HCT116 (cell line): Measurements from ENCODE around the gene MOK. TPM values are rescaled to one million over a fixed set of nuclear protein-coding genes. Genes with fewer than 3 reads are reported as not detected.
"Not testable (repeated sequence)": the region's sequence is repeated elsewhere in the genome, so short reads cannot be mapped to it uniquely, and the experiment has no call there.

Experiments
- ATAC-seq: fragments of 200-7000 bp; cut with Tn5 transposase; 2 replicates; pipeline ENCODE4 v1.9.1; 2020; ENCODE audit warnings: mild to moderate bottlenecking, moderate library complexity
- BruUV-seq: library from RNA; stranded (reverse); fragments of 400-500 nt; replicated peaks from 2 replicates; lab custom pipeline; 2021; lab: Mats Ljungman, UMichigan
- CTCF ChIA-PET: fragments of 300-600 bp; sonication (Branson Sonifier 250); formaldehyde crosslinking; loops from one replicate; lab custom pipeline; 2021; ENCODE audit warnings: antibody characterized with exemption; lab: Charles Lee
- POLR2A ChIA-PET: fragments of 300-600, 350-600 bp; sonication (Branson Sonifier 250); formaldehyde crosslinking; loops from one replicate; lab custom pipeline; 2021; ENCODE audit warnings: antibody characterized with exemption; lab: Charles Lee
- RAD21 ChIA-PET, 2 experiments: fragments of 300-600 bp; sonication (Branson Sonifier 250); formaldehyde crosslinking; loops; one replicate each; lab custom pipeline; 2023; ENCODE audit warnings: low total read pairs in 2 of 2; ENCODE audit not compliant: uncharacterized antibody in 2 of 2, unreplicated experiment in 2 of 2, low non-redundant PET in 1 of 2; lab: Charles Lee
- DNase-seq: peaks from one replicate; pipeline ENCODE4 v3.0.0-alpha.2; 2010; ENCODE audit warnings: low read depth, low spot score
- H2AFZ ChIP-seq: fragments of 200-600 bp; shearing (Covaris generic), sonication (generic); 2 replicates; pipeline ENCODE4 v1.6.1; 2017; ENCODE audit warnings: low read depth, mixed run types, mixed read lengths, antibody characterized with exemption, low read length; ENCODE audit not compliant: poor library complexity, severe bottlenecking
- H3K27ac ChIP-seq: 2 replicates; pipeline ENCODE4 v1.5.1; 2012; ENCODE audit warnings: low read depth, low read length
- H3K27me3 ChIP-seq: fragments of 200-600 bp; sonication (generic); 2 replicates; pipeline ENCODE4 v1.6.1; 2016; ENCODE audit warnings: mixed run types, low read length, mixed read lengths; ENCODE audit not compliant: insufficient read depth
- H3K36me3 ChIP-seq, 2 experiments: fragments of 200-500 bp in 1 of 2; fragments of 200-600 bp in 1 of 2; sonication (Bioruptor generic) in 1 of 2; sonication (generic) in 1 of 2; 2 replicates each; pipeline versions ENCODE4 v1.5.1 to v1.6.1; 2014 to 2016; ENCODE audit warnings: low read length in 2 of 2, inconsistent platforms in 1 of 2, mixed read lengths in 1 of 2, mixed run types in 1 of 2; ENCODE audit not compliant: insufficient read depth in 2 of 2, control insufficient read depth in 1 of 2
- H3K4me1 ChIP-seq, 2 experiments: fragments of 200-600 bp in 1 of 2; sonication (generic) in 1 of 2; 2 replicates each; pipeline versions ENCODE4 v1.5.1 to v1.6.1; 2012 to 2017; ENCODE audit warnings: low read length in 2 of 2, inconsistent platforms in 1 of 2, mild to moderate bottlenecking in 1 of 2, mixed read lengths in 1 of 2, mixed run types in 1 of 2, moderate library complexity in 1 of 2; ENCODE audit not compliant: insufficient read depth in 2 of 2, control insufficient read depth in 1 of 2
- H3K4me2 ChIP-seq: fragments of 200-600 bp; sonication (generic); 2 replicates; pipeline ENCODE4 v1.6.1; 2017; ENCODE audit warnings: mixed run types, low read length, mixed read lengths
- H3K4me3 ChIP-seq, 2 experiments: fragments of 200-600 bp in 1 of 2; sonication (generic) in 1 of 2; replicated peaks in 1 of 2; 2 replicates each; pipeline ENCODE4 v1.5.1; 2011 to 2016; ENCODE audit warnings: low read length in 2 of 2, control low read depth in 1 of 2, low read depth in 1 of 2, mild to moderate bottlenecking in 1 of 2, mixed read lengths in 1 of 2, mixed run types in 1 of 2
- H3K79me2 ChIP-seq: fragments of 200-600 bp; sonication (generic); 2 replicates; pipeline ENCODE4 v1.6.1; 2017; ENCODE audit warnings: mild to moderate bottlenecking, mixed run types, low read length, moderate library complexity, mixed read lengths; ENCODE audit not compliant: insufficient read depth
- H3K9ac ChIP-seq: fragments of 200-600 bp; sonication (generic); 2 replicates; pipeline ENCODE4 v1.6.1; 2016; ENCODE audit warnings: low read length, mixed read lengths
- H3K9me2 ChIP-seq: fragments of 200-600 bp; sonication (generic), shearing (Covaris generic); 2 replicates; pipeline ENCODE4 v1.6.1; 2017; ENCODE audit warnings: mixed run types, mild to moderate bottlenecking, moderate library complexity; ENCODE audit not compliant: insufficient read depth
- H3K9me3 ChIP-seq, 2 experiments: fragments of 200-500 bp in 1 of 2; fragments of 200-600 bp in 1 of 2; sonication (Bioruptor generic) in 1 of 2; sonication (generic) in 1 of 2; 2 replicates each; pipeline ENCODE4 v1.6.1; 2014 to 2017; ENCODE audit warnings: low read length in 2 of 2, mixed read lengths in 2 of 2, inconsistent platforms in 1 of 2, low read depth in 1 of 2, mild to moderate bottlenecking in 1 of 2, mixed run types in 1 of 2, moderate library complexity in 1 of 2; ENCODE audit not compliant: control insufficient read depth in 1 of 2, insufficient read depth in 1 of 2
- H4K20me1 ChIP-seq: fragments of 200-600 bp; sonication (generic), shearing (Covaris generic); 2 replicates; pipeline ENCODE4 v1.6.1; 2017; ENCODE audit warnings: mixed run types, mild to moderate bottlenecking, moderate library complexity; ENCODE audit not compliant: insufficient read depth
- ELF1 ChIP-seq: IDR thresholded peaks from 2 replicates; pipeline ENCODE4 v1.6.1; 2012; ENCODE audit warnings: low read depth, borderline replicate concordance
- ZFX ChIP-seq: fragments of 450-650 bp; IDR thresholded peaks from 2 replicates; pipeline ENCODE4 v1.6.1; 2017
- intact Hi-C: fragments of 100-400 bp; cut with micrococcal nuclease; formaldehyde crosslinking; loops from 2 replicates; pipeline ENCODE4 v1.10.0; 2022
- total RNA-seq: library from RNA; stranded (reverse); gene quantifications from one replicate; pipeline ENCODE4 v1.2.1, GENCODE V29; 2021; ENCODE audit not compliant: unreplicated experiment
- TF ChIP-seq, protein P1 (sequence below), 3 experiments: fragments of 200-600 bp in 1 of 3; sonication (generic) in 1 of 3; IDR thresholded peaks in 2 of 3; conservative IDR thresholded peaks in 1 of 3; 2 replicates each; pipeline ENCODE4 v1.5.1; 2012 to 2017; ENCODE audit warnings: low read depth in 2 of 3, low read length in 2 of 3, antibody characterized with exemption in 1 of 3, borderline replicate concordance in 1 of 3, control low read depth in 1 of 3, mild to moderate bottlenecking in 1 of 3, mixed read lengths in 1 of 3, mixed run types in 1 of 3, moderate library complexity in 1 of 3; ENCODE audit not compliant: insufficient read depth in 1 of 3
- TF ChIP-seq, protein P2 (sequence below): IDR thresholded peaks from 2 replicates; pipeline ENCODE4 v1.6.1; 2012

MOK gene
- total RNA-seq, 1 experiment from 2014 or later, result 9.4 TPM

DNA sequence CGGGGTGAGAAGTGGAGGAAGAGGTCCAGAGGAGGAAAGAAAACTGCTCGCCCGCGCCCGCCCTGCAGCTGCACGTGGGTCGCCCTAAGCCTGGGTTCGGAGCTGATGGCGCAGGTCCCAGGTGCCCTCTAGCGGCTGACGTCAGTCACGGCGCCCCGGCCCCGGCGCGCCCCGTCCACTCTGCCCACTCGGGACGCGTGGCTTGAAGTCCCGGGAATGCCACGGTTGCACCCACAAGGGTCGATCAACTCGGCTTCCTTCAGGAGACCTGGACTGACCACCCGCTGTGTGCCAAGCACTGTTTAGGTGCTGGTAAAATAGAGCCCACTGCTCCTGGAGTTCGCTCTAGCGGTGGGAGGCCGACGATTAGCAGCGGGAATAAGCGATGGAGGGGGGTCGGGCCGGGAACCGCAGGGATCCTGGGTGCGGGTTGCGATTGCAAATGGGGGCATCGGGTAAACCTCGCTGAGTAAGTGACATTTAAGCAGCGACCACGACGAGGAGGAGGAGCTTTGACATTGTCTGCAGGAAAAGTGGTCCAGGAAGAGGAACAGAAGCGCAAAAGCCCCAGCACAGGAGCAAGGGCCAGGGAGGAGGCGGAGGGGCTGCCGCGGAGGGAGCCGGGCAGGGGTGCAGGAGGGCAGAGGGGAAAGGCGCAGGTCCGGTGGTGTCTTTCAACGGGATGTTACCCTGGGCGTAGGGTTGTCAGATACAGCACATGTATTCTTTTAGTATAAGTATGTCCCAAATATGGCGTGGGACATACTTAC, 9.5 kb upstream of the MOK start:
- H3K4me1 ChIP-seq, result peaks cover 30 to 53% of the 10 kb centered on the region in 2 experiments
- no peaks in the 10 kb centered on the region for H3K9me2 ChIP-seq
- H3K27me3 ChIP-seq, result no peaks in the 10 kb centered on the region
- ChIA-PET RAD21 (interaction anchor here (0.7 to 1.4 kb wide), 3 partner anchors 78 to 251 kb away, joined by 3 read pairs; no protein-coding TSS in a partner anchor), CTCF (interaction anchor here (0.6 to 1.6 kb wide), 13 partner anchors 10 to 268 kb away, joined by 3 to 13 read pairs (median 3); partner anchors contain the start of gene MOK), POLR2A (no interaction called here)
- TF ChIP-seq, protein P1, sequence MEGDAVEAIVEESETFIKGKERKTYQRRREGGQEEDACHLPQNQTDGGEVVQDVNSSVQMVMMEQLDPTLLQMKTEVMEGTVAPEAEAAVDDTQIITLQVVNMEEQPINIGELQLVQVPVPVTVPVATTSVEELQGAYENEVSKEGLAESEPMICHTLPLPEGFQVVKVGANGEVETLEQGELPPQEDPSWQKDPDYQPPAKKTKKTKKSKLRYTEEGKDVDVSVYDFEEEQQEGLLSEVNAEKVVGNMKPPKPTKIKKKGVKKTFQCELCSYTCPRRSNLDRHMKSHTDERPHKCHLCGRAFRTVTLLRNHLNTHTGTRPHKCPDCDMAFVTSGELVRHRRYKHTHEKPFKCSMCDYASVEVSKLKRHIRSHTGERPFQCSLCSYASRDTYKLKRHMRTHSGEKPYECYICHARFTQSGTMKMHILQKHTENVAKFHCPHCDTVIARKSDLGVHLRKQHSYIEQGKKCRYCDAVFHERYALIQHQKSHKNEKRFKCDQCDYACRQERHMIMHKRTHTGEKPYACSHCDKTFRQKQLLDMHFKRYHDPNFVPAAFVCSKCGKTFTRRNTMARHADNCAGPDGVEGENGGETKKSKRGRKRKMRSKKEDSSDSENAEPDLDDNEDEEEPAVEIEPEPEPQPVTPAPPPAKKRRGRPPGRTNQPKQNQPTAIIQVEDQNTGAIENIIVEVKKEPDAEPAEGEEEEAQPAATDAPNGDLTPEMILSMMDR (IDR thresholded peaks at IDR 0.05 in 2 of 3, conservative IDR thresholded peaks at IDR 0.05 in 1 of 3; ENCODE audit: borderline replicate concordance in 1 of 3, insufficient read depth in 1 of 3, low read depth in 2 of 3, low read length in 2 of 3), result peak in 2 of 3 experiments; percentile 74 to 97; a peak in 4 of 6 replicates
- no peak for TF ChIP-seq ZFX
- no peak overlapping the region for H3K27ac ChIP-seq
- no peaks in the 10 kb centered on the region for H3K79me2 ChIP-seq
- H3K9me3 ChIP-seq, result no peaks in the 10 kb centered on the region
- peak overlapping the region; percentile 59 for H3K9ac ChIP-seq
- no TSS peak for BruUV-seq
- peak; percentile 62 for ATAC-seq
- H3K4me3 ChIP-seq, result peak overlapping the region; percentile 39 to 65
- H3K36me3 ChIP-seq, result no peaks in the 10 kb centered on the region
- H2AFZ ChIP-seq, result peak overlapping the region; percentile 95
- no peaks in the 10 kb centered on the region for H4K20me1 ChIP-seq
- peak overlapping the region; percentile 98 for H3K4me2 ChIP-seq
- intact Hi-C loops, result loop anchor here (1.0 to 2.0 kb wide), 6 partner anchors 79 to 354 kb away; partner anchors contain the start of gene WDR20
- peak; percentile 57 for DNase-seq

DNA sequence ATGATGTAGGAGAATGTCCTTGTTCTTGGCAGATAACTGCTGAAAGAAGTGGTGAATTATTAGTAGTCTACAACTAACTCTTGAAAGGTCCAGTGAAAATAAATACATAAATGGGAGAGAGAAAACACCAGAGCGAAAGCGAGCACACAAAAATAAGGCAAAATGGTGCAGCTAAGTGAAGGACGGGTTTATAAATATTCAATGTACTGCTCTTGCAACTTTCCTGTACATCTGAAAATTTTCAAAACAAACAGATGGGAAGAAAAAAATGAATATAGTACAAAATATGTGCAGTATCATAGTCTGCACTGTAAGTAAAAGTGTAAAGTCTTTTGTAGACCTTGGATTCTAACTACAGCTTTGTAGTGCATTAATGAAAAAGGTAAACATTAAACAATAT, 1.3 kb downstream of the MOK start:
- ChIA-PET RAD21 (no interaction called here), POLR2A (interaction anchor here (1.6 kb wide), 1 partner anchor 8 kb away, joined by 3 read pairs; no protein-coding TSS in a partner anchor)
- BruUV-seq, result no TSS peak
- H3K27ac ChIP-seq, result no peak overlapping the region
- no peaks in the 10 kb centered on the region for H4K20me1 ChIP-seq
- no peak for ATAC-seq
- no peak for TF ChIP-seq ELF1
- TF ChIP-seq, protein P2, sequence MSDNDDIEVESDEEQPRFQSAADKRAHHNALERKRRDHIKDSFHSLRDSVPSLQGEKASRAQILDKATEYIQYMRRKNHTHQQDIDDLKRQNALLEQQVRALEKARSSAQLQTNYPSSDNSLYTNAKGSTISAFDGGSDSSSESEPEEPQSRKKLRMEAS, result no peak
- TF ChIP-seq, all 23 proteins: peak for 0
- Histone ChIP-seq H3K9me2 (no peaks in the 10 kb centered on the region), H3K79me2 (no peaks in the 10 kb centered on the region), H3K4me1 (peaks cover 17 to 22% of the 10 kb centered on the region in 2 experiments), H3K36me3 (no peaks in the 10 kb centered on the region), H3K9ac (no peak overlapping the region; the same call in 1 of the 2 replicates), H3K4me2 (peak overlapping the region; percentile 80; the same call in 1 of the 2 replicates), H3K4me3 (no peak overlapping the region), H3K27me3 (no peaks in the 10 kb centered on the region), H3K9me3 (no peaks in the 10 kb centered on the region), H2AFZ (no peak overlapping the region)
- intact Hi-C loops, result no loop called here
- CTCF ChIA-PET, result no interaction called here
- DNase-seq, result no peak

DNA sequence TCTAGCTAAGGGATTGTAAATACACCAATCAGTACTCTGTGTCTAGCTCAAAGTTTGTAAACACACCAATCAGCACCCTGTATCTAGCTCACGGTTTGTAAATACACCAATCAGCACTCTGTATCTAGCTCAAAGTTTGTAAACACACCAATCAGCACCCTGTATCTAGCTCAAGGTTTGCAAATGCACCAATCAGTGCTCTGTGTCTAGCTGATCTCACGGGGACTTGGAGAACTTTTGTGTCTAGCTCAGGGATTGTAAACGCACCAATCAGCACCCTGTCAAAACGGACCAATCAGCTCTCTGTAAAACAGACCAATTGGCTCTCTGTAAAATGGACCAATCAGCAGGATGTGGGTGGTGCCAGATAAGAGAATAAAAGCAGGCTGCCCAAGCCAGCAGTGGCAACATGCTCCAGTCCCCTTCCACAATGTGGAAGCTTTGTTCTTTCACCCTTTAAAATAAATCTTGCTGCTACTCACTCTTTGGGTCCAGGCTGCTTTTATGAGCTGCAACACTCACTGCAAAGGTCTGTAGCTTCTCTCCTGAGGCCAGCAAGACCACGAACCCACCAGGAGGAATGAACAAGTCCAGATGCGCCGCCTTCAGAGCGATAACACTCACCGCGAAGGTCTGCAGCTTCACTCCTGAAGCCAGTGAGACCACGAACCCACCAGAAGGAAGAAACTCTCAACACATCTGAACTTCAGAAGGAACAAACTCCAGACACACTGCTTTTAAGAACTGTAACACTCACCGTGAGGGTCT, 6.5 kb downstream of the MOK start:
- POLR2A ChIA-PET, DNase-seq, BruUV-seq: not testable (repeated sequence)

More for the DNA sequence above, 6.5 kb downstream of the MOK start:
- H2AFZ ChIP-seq, H3K4me3 ChIP-seq, H3K27me3 ChIP-seq, H3K9me2 ChIP-seq, H3K79me2 ChIP-seq, H3K9me3 ChIP-seq, RAD21 ChIA-PET, H3K4me2 ChIP-seq, H3K9ac ChIP-seq, H3K27ac ChIP-seq, H3K36me3 ChIP-seq, H4K20me1 ChIP-seq, intact Hi-C loops, CTCF ChIA-PET, ATAC-seq: not testable (repeated sequence)
- H3K4me1 ChIP-seq, result peaks cover 15 to 27% of the 10 kb centered on the region in 2 experiments
